ENCODE measurements around the gene SLC16A11.

SLC16A11 gene

DNA sequence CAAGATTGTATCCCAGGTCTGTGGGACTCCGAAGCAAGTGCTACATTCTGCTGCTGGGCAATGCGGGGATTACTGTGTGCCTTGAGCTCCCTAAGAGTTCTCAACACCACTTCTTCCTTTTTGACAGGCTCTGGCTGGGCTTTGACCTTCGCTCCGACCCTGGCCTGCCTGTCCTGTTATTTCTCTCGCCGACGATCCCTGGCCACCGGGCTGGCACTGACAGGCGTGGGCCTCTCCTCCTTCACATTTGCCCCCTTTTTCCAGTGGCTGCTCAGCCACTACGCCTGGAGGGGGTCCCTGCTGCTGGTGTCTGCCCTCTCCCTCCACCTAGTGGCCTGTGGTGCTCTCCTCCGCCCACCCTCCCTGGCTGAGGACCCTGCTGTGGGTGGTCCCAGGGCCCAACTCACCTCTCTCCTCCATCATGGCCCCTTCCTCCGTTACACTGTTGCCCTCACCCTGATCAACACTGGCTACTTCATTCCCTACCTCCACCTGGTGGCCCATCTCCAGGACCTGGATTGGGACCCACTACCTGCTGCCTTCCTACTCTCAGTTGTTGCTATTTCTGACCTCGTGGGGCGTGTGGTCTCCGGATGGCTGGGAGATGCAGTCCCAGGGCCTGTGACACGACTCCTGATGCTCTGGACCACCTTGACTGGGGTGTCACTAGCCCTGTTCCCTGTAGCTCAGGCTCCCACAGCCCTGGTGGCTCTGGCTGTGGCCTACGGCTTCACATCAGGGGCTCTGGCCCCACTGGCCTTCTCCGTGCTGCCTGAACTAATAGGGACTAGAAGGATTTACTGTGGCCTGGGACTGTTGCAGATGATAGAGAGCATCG is 5.6 kb downstream of the SLC16A11 start:
- TF ChIP-seq, protein P1, sequence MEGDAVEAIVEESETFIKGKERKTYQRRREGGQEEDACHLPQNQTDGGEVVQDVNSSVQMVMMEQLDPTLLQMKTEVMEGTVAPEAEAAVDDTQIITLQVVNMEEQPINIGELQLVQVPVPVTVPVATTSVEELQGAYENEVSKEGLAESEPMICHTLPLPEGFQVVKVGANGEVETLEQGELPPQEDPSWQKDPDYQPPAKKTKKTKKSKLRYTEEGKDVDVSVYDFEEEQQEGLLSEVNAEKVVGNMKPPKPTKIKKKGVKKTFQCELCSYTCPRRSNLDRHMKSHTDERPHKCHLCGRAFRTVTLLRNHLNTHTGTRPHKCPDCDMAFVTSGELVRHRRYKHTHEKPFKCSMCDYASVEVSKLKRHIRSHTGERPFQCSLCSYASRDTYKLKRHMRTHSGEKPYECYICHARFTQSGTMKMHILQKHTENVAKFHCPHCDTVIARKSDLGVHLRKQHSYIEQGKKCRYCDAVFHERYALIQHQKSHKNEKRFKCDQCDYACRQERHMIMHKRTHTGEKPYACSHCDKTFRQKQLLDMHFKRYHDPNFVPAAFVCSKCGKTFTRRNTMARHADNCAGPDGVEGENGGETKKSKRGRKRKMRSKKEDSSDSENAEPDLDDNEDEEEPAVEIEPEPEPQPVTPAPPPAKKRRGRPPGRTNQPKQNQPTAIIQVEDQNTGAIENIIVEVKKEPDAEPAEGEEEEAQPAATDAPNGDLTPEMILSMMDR (conservative IDR thresholded peaks at IDR 0.05; ENCODE audit: low read depth): no peak
- ChIA-PET CTCF (no interaction called here), POLR2A (ENCODE audit: low non-redundant PET) (no interaction called here)
- peak overlapping the region; percentile 30; the same call in 1 of the 2 replicates for H3K27ac ChIP-seq
- no peak for DNase-seq (ENCODE audit: low spot score)

DNA sequence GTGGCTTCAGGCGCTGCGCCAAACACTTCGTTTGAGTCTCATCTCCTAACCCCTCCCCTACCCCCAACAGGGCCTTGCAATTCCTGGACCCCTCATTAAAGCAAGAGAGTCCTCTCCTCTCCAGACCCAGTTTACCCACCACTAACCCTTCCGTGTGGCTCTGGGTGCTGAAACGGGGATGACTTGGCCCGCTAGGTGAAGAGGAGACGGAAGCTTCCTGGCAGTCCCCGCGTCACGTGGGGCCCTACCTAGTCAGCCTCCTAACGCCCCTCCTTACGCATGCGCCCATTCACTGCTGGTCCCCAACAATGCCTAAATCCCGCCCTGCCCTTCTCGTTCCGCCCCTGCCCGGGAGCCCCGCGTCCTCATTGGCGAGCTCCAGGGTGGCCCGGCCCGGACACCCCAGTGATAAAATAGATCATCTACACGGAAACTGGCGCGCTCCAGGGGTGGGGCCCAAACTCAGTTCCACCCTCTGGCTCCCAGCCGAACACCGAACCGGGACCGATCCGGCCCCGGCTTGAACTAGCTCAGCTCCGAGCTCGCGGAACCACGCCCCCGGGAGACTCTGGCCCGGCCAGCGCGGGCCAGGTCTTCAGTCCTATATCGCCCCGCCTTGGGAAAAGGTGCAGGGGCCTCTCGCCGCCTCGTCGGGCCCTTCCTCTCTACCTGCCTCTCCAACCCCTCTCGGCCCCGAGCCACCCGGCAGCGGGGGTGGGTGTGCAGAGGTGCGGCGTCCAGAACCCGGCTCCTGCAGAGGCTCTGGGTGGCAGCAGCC is 8.1 kb downstream of the SLC16A11 start, which contains the start of gene SLC16A13:
SLC16A13 (plus strand) TSS at position 425 of the 778 bp plus-strand sequence. CDS start 368 bp downstream, outside the sequence.
- peak within 1 kb of the TSS; percentile 90 for H3K27ac ChIP-seq
- POLR2A ChIA-PET (ENCODE audit: low non-redundant PET): interaction anchor here (1.0 to 1.2 kb wide), 3 partner anchors 10 to 109 kb away, joined by 3 to 4 read pairs (median 3); no protein-coding TSS in a partner anchor
- TF ChIP-seq, protein P1 (conservative IDR thresholded peaks at IDR 0.05; ENCODE audit: low read depth): no peak
- CTCF ChIA-PET: interaction anchor here (0.6 to 1.6 kb wide), 5 partner anchors 10 to 1031 kb away, joined by 3 to 6 read pairs (median 4); no protein-coding TSS in a partner anchor
- DNase-seq (ENCODE audit: low spot score): peak; percentile 100

DNA sequence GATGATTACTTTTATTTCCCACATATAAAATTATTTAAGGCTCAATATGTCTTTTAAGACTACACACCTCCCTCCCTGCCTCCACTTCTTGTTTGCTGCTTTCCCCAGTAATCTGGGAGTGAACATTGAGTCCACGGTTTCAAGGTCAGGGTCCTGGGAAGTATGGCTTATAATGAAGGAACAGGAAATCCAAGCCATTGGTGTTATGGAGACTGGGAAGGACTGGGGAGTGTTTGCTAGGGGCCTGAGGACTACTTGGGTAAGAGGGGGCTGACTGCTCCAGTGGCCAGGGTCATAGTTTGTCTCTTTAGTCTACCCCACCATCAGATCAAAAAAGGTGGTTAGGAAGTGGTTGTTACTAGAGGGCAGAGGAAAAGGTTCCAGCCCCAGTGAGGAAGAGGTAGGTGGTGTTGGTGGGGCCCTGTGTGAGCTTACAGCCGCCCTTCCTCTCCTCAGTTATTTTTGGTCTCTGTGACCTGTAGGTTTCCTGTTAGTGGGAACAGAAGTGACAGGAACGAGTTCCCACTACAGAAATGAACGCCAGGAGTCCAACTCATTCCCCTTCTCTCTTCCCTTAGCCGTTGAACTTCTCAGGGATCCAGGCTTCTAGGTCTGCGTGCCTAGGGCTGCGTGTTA is 8.8 kb downstream of the SLC16A11 start:
- peak overlapping the region; percentile 90 for H3K27ac ChIP-seq
- POLR2A ChIA-PET (ENCODE audit: low non-redundant PET): interaction anchor here (1.0 to 1.2 kb wide), 3 partner anchors 10 to 108 kb away, joined by 3 to 4 read pairs (median 3); no protein-coding TSS in a partner anchor
- CTCF ChIA-PET: interaction anchor here (0.6 to 1.6 kb wide), 5 partner anchors 11 to 1031 kb away, joined by 3 to 6 read pairs (median 4); no protein-coding TSS in a partner anchor
- DNase-seq (ENCODE audit: low spot score): no peak
- TF ChIP-seq, protein P1 (conservative IDR thresholded peaks at IDR 0.05; ENCODE audit: low read depth): no peak

- ChIA-PET POLR2A (ENCODE audit: low non-redundant PET) (no interaction called here), CTCF (no interaction called here)
- TF ChIP-seq, protein P1 (conservative IDR thresholded peaks at IDR 0.05; ENCODE audit: low read depth): no peak
- H3K27ac ChIP-seq: no peak overlapping the region
- DNase-seq (ENCODE audit: low spot score): no peak
These were observed 14.2 kb downstream of the SLC16A11 start for GRCh38 chr17:7029659-7030058.

DNA sequence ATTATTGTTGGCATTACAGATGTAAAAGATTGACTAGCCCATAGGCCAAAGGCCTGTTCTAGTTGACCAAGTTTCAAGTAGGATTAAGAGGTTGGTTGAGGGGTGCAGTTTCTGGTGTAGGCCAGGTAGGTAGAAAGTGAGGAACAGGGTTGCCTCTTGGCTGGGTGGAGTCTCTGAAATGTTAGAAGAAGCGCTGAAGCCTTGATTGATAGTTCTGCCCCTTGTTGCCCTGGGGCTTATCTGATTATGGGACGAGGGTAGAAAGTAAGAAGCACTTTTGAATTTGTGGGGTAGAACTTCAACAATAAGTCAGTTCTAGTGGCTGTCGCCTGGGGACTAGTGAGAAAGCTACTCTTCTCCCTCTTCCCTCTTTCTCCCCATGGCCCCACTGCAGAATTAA is 14.8 kb downstream of the SLC16A11 start:
- TF ChIP-seq, protein P1 (conservative IDR thresholded peaks at IDR 0.05; ENCODE audit: low read depth): no peak
- H3K27ac ChIP-seq: no peak overlapping the region
- no peak for DNase-seq (ENCODE audit: low spot score)
- CTCF ChIA-PET: interaction anchor here (0.6 kb wide), 2 partner anchors 54 to 206 kb away, joined by 3 read pairs; no protein-coding TSS in a partner anchor
- POLR2A ChIA-PET (ENCODE audit: low non-redundant PET): no interaction called here
